GM21576 (cell line): ENCODE measurements around the gene LAMA5.

Source experiments
- ATAC-seq: cut with Tn5 transposase; IDR thresholded peaks from one replicate; pipeline ENCODE4 v1.9.1; 2021; ENCODE audit warnings: mild to moderate bottlenecking, moderate library complexity; ENCODE audit not compliant: unreplicated experiment

LAMA5 gene

GRCh38 chr20:62370807-62371587 is 3.9 kb upstream of the LAMA5 start:
- no peak for ATAC-seq

DNA sequence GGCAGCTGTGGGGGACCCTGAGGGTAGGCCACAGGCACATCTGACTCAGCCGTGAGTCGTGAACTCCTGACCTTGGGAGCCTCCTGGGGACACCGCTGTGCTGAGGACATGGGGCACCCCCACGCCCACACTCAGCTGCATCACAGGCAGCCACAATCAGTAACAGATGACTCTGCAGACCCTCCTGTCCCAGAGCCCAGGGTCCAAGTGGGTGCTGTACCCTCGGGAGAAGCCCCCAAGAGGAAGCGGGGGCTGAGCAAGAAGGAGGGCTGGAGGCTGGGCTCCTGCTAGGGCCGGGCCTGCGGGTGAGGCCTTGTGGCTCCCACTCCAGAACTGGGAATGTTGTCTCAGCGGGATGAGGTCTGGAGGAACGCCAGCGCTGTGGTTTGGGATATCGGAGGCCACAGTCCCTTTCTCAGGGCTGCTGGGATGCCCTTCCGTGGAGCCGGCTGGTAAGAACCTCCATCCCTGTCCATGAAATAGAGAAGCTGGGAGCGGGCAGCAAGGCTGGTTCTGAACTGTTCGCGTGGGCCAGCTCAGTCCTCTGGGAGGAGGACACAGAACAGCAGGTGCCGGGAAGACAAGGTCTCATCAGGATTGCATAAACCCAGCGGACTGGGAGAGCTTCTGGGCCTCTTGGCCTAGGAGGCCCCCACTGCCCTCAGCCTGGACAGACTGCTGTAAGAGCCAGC is 3.1 kb upstream of the LAMA5 start:
- ATAC-seq = no peak

GRCh38 chr20:62369815-62370114 is 2.7 kb upstream of the LAMA5 start:
- no peak for ATAC-seq

- ATAC-seq = no peak
Observed at GRCh38 chr20:62368976-62369814, 2.1 kb upstream of the LAMA5 start.

GRCh38 chr20:62368392-62368975 is 1.4 kb upstream of the LAMA5 start:
- no peak for ATAC-seq

DNA sequence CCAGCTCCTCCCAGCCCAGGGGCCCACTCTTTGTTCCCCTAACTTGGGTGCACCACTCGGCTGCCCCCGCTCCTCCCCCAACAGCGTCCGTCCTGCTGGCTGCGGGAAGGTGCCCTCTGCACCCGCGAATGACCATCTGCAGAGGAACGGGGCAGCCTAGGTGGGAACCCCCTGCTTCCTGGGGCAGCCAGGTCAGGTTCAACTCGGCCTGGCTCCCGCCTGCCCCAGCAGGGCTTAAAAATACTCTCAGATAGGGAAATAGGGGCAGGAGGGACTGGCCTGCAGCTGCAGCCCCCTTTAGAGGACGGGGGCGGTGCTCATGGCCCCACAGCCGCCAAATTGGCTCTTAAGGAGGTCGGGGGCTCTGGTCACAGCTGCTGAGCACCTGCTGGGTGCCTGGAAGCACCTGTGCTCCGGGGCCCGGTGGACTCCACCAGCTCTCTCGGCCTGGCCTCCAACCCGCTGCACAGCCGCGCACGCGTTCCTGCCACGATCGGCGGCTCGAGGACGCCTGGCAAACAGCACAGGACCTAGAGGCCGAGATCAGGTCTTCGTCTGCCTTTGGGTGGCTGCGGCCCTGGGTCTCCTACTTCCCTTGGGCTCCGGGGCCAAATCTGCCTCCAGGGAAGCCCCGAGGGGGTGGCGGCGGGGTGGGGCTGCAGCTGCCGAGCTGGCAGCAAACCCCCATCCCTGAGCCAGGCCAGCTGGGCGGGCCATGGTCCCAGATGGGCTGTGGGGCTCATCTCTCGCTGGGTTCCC is 700 bp upstream of the LAMA5 start:
- no peak for ATAC-seq

DNA sequence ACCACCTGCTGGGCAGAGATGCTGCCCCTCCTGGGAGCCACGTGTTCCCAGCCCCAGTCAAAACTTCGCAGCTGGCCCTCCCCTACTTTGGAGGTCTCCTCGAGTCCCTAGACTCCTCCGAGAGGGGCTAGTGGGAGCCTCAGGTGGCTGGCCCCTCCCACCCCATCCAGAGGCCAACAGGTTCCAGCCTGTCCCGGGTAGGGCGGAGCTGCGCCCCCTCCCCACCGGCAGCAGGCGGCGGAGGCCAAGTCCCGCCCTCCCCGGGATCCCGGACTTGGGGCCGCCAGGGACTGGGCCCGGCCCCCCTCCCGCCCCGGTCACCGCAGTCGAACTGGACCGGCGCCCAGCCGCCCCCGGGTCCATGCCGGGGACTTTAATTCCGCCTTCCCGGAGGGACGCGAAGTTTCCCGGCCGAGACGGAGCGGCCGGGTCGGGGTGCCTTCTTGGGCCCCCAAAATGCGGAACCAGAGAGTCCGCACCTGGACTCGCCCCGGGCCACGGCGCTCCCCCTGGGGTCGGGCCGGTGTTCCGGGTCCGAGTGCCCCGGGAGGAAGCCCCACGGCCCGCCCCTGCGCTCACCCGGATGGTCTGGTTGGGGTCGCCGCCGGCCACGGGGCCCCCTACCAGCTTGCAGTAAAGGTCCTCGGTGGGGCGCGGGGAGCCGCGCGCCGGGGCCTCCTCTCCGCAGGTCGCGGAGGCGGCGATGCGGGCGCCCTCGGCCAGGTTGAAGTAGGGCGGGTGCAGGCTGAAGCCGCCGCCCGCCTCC is 559 bp downstream of the LAMA5 start:
- no peak for ATAC-seq

DNA sequence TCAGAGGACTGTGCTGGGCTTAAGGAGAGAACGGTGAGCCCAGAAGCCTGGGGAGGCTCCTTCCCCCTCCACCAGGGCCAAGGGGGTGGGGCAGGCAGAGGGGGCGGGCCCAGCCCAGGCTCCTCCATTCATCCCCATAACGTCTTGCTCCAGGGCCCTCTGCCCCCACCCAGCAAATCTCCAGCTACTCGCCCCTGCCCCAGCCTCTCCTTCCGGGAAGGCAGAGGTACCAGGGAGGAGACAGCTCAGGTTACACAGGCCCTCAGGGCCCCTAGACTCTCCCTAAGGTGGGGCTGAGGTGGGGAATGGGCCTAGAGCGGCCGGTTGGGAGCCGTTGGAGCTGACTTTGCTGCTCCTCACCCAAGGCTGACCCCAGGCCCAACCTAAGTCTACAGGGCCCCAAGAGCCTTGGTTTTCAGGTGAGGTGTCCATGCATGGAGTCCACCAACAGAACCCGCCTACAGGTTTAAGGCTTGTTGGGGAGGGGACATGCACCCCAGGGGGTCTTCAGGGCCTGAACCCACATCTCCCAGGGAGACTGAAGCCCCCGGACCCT is 1.2 kb downstream of the LAMA5 start:
- no peak for ATAC-seq

DNA sequence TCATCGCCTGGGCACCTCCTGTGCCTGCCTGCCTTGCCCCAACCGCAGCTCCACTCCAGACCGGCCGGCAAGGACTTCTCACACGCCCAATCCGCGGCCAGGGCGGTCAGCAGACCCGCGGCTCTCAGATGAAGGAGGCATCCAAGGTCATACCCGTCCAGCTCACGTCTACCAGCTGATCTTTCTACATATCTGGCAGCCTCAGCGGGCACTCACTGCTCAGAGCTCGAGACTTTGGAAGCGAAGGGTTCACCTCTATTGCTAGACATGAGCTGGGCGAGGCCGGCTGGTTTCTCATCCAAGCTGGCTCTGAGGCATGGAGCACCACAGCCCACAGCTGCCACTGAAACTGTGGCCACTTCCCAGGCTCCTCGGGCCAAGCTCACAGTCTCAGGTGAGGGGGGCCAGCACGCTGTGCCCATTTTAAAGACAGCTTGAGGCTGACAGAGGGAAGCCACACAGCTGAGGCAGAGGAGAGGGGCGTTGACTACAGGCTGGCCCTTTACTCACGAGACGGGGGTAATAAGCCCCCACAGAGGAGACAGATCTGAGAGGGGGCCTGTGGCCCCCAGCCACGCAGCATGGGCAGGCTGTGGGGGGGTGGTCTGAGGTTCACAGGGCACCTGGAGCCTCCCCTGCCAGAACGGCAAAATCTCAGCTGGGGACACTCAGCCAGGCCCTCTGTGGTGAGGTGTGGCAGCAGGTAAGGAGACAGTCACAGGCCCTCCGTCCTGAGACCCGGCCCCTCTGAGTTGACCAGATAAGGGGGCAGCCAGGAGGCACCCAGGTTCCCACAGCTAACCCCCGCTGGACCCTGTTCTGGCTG is 2.0 kb downstream of the LAMA5 start:
- no peak for ATAC-seq

DNA sequence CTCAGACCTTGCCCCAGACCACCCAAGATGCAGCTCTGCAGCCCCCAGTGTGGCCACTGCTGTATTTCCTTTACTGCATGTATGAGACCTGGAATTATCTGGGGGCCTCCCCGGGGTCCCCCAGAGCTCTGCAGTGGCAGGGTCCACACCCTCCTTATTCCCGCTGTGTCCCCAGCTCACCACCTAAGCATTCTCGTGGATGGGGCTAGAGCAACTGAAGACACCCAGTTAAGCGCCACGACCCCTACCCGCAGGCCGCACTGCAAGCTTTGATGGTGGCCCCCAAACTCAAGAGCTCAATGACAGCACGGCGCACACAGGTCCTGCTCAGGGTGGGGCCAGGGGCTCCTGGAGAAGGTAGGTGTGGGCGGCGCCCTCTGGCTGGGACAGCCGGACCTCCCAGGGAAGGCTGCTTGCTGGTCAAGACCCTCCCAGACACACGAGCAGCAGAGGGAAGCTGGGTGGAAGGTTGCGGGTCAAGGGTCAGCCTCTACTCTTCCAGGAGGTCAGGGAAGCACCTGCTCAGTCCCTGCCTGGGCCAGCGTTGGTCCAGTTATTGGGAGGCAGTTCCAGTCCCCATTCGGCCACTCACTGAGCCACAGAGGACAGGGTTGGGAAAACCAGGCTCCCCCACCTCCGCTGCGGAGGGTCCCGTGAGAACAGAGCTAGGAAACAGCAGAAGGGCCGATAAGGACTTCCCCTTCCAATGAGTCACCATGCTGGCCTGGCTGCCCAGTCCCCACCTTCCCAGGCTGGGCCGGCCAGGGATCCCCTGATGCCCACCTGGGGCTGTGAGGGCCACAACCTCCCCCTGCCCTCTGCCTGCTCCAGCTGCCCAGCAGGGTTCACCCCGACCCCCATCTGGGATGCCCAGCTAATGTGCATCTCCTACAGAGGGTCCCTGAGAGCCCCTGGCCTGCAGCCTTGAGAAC is 2.9 kb downstream of the LAMA5 start:
- no peak for ATAC-seq

DNA sequence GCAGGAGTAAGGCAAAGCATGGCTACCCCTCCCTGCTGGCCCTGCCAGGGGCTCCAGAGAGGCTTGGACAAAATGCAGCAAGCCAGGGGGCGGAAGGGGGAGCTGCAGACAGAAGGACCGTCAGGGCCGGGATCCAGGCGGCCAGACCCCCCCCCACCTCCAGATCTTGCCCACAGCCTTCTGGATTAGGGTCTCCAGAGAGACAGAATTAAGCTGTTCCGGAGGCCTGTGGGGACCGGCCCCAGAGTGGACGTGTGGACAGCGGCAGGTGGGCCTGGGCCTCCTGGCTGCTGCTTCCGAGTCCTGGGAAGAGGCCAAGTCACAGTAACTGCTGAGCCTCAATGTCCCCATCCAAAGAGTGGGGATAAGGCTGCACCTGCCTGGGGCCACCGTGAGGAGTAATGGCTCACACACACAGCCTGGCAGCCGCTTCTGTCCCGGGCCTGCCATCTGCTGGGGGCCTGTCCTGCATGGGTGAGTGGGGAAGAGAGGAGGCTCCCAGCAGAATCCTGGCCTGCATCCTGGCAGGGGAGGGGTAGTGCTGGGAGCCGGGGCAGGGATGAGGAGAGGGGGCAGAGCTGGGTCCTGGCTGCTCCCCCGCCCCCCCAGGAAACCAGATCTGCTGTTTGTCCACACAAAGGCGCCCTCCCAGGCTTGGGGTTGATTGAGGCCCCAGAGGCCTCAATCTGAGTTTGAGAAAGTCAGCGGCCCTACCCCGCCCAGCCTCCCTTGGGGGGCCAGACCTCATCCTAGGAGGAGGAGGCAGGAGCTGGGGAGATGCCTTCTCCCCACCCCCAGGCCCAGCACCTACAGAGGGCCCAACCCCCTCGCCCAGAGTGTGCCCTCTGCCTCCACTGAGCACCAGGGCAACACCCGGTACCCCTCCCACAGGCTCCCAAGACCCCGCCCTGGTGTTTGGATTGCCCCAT is 3.9 kb downstream of the LAMA5 start:
- ATAC-seq = no peak

DNA sequence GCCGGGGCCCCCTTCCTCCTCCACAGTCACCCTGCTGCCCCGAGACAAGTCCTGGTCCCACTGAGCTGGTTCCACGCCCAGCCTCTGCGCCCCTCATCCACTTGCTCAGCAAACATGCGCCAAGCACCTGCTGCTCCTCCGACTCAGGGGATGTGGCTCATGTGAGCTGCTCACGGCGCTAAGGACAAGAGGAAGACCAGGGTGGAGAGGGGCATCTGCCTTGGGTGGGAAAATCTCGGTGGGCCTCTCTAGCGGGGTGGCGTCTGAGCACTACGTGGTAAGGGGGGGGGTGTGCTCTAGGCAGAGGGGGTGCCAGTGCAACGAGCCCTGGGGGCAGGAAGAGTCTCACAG is 4.5 kb downstream of the LAMA5 start:
- no peak for ATAC-seq

GRCh38 chr20:62361799-62362589 is 5.1 kb downstream of the LAMA5 start:
- ATAC-seq = no peak

- no peak for ATAC-seq
Observed at GRCh38 chr20:62360854-62361798, 6.0 kb downstream of the LAMA5 start.
